SK-N-SH (cell line): ENCODE measurements around the gene LAIR2.

Source experiments
- EZH2phosphoT487 ChIP-seq: fragments of 200-600 bp; sonication (generic); IDR thresholded peaks from 2 replicates; pipeline ENCODE4 v1.6.1; 2017; ENCODE audit warnings: low read depth, mixed run types, mild to moderate bottlenecking, antibody characterized with exemption, moderate library complexity, borderline replicate concordance
- MAX ChIP-seq: IDR thresholded peaks from 2 replicates; pipeline ENCODE4 v1.4.0; 2012; ENCODE audit warnings: low read depth
- RCOR1 ChIP-seq: fragments of 150-350 bp; IDR thresholded peaks from 2 replicates; pipeline ENCODE4 v1.6.1; 2017; ENCODE audit warnings: antibody characterized with exemption, low read length
- SIN3A ChIP-seq: IDR thresholded peaks from 2 replicates; pipeline ENCODE4 v1.6.1; 2012; ENCODE audit warnings: low read depth, mild to moderate bottlenecking, low read length, moderate library complexity, borderline replicate concordance
- SMC3 ChIP-seq: IDR thresholded peaks from 2 replicates; pipeline ENCODE4 v1.6.1; 2012; ENCODE audit warnings: low read depth, low read length, improper control_type of control experiment
- YY1 ChIP-seq: IDR thresholded peaks from 2 replicates; pipeline ENCODE4 v1.4.0; 2012; ENCODE audit warnings: low read depth, mild to moderate bottlenecking
- TF ChIP-seq, protein P1 (sequence below): fragments of 200-600 bp; sonication (generic); IDR thresholded peaks from 2 replicates; pipeline ENCODE4 v1.6.1; 2017; ENCODE audit warnings: antibody characterized with exemption, mild to moderate bottlenecking, moderate library complexity
- TF ChIP-seq, protein P2 (sequence below): fragments of 150-350 bp; IDR thresholded peaks from 2 replicates; pipeline ENCODE4 v1.6.1; 2017; ENCODE audit warnings: antibody characterized with exemption, low read length, low read depth, borderline replicate concordance
- TF ChIP-seq, protein P3 (sequence below): IDR thresholded peaks from 2 replicates; pipeline ENCODE4; 2012

DNA sequence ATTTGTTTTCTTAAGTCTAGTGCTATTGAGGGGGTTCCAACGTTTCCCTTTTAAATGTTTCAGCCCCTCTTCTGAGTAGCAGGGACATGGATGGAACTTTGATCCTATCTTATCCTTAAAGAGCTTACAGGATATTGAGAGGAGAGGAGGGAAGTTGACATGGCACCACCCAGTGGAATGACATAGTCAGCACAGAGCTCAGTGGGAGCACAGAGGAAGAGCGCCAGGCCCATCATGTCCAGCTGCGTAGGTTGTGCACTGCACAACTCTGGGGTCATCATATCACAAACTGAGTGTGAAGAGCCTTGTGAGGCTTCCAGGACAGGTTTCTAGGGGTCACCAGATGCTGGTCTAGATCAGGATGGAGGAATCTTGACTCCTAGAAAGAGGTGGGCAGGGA lies 25.0 kb upstream of the LAIR2 start:
- TF ChIP-seq, protein P1, sequence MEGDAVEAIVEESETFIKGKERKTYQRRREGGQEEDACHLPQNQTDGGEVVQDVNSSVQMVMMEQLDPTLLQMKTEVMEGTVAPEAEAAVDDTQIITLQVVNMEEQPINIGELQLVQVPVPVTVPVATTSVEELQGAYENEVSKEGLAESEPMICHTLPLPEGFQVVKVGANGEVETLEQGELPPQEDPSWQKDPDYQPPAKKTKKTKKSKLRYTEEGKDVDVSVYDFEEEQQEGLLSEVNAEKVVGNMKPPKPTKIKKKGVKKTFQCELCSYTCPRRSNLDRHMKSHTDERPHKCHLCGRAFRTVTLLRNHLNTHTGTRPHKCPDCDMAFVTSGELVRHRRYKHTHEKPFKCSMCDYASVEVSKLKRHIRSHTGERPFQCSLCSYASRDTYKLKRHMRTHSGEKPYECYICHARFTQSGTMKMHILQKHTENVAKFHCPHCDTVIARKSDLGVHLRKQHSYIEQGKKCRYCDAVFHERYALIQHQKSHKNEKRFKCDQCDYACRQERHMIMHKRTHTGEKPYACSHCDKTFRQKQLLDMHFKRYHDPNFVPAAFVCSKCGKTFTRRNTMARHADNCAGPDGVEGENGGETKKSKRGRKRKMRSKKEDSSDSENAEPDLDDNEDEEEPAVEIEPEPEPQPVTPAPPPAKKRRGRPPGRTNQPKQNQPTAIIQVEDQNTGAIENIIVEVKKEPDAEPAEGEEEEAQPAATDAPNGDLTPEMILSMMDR = 0 out of 2 replicates have a peak, but pooled peaks have one; percentile 14
- TF ChIP-seq RCOR1 (no peak), SMC3 (no peak), MAX (no peak), EZH2phosphoT487 (no peak), SIN3A (no peak), YY1 (no peak)
- TF ChIP-seq, protein P2, sequence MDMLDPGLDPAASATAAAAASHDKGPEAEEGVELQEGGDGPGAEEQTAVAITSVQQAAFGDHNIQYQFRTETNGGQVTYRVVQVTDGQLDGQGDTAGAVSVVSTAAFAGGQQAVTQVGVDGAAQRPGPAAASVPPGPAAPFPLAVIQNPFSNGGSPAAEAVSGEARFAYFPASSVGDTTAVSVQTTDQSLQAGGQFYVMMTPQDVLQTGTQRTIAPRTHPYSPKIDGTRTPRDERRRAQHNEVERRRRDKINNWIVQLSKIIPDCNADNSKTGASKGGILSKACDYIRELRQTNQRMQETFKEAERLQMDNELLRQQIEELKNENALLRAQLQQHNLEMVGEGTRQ = no peak
- TF ChIP-seq, protein P3, sequence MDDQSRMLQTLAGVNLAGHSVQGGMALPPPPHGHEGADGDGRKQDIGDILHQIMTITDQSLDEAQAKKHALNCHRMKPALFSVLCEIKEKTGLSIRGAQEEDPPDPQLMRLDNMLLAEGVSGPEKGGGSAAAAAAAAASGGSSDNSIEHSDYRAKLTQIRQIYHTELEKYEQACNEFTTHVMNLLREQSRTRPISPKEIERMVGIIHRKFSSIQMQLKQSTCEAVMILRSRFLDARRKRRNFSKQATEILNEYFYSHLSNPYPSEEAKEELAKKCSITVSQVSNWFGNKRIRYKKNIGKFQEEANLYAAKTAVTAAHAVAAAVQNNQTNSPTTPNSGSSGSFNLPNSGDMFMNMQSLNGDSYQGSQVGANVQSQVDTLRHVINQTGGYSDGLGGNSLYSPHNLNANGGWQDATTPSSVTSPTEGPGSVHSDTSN = no peak
